HPDE6-E6E7 (cell line): Measurements from ENCODE around the gene IRS1.

Experiments used
- DNase-seq: peaks from one replicate; pipeline ENCODE4 v3.0.0; 2011; ENCODE audit warnings: missing footprints; ENCODE audit errors: extremely low spot score

IRS1 gene

GRCh38 chr2:226691255-226691654, 108.4 kb downstream of the IRS1 start:
- no peak for DNase-seq

- DNase-seq: no peak
Measured at GRCh38 chr2:226690461-226691024, 109.1 kb downstream of the IRS1 start.

GRCh38 chr2:226687641-226688253, 111.9 kb downstream of the IRS1 start:
- no peak for DNase-seq

- DNase-seq: no peak
Measured at GRCh38 chr2:226684563-226684959, 115.1 kb downstream of the IRS1 start.

GRCh38 chr2:226683944-226684562, 115.6 kb downstream of the IRS1 start:
- no peak for DNase-seq

GRCh38 chr2:226683196-226683595, 116.4 kb downstream of the IRS1 start:
- peak; percentile 91 for DNase-seq
